Ovary (tissue), 3 donors: ENCODE measurements around the gene GORASP2.

ENCODE experiments used
- CTCF ChIP-seq, 3 donors: fragments of 450-650 bp in 2 of 3; fragments of 200-600 bp in 1 of 3; IDR thresholded peaks; one replicate each; pipeline versions ENCODE4 v1.5.1 to v1.8.0; 2016 to 2022; ENCODE audit warnings: antibody characterized with exemption in 3 of 3, mild to moderate bottlenecking in 1 of 3
- EP300 ChIP-seq: sonication (generic); formaldehyde crosslinking; IDR thresholded peaks from one replicate; pipeline ENCODE4 v1.6.1; 2017; ENCODE audit warnings: antibody characterized with exemption
- POLR2A ChIP-seq: fragments of 450-650 bp; IDR thresholded peaks from one replicate; pipeline ENCODE4 v1.6.1; 2017; ENCODE audit warnings: antibody characterized with exemption, mild to moderate bottlenecking, moderate library complexity
- donor health status: DM: no; HTN: no; CAD: no.

GRCh38 chr2:170887496-170887895 lies 41.6 kb upstream of the GORASP2 start:
- TF ChIP-seq POLR2A (no peak), EP300 (no peak), CTCF (IDR thresholded peaks at IDR 0.05) (no peak)
